ENCODE measurements around the gene SYNGR3. TPM values are rescaled to one million over a fixed set of nuclear protein-coding genes. Genes with fewer than 3 reads are reported as not detected.

Gene SYNGR3
- total RNA-seq, 1 donor from 2014 or later = 1.3 TPM

DNA sequence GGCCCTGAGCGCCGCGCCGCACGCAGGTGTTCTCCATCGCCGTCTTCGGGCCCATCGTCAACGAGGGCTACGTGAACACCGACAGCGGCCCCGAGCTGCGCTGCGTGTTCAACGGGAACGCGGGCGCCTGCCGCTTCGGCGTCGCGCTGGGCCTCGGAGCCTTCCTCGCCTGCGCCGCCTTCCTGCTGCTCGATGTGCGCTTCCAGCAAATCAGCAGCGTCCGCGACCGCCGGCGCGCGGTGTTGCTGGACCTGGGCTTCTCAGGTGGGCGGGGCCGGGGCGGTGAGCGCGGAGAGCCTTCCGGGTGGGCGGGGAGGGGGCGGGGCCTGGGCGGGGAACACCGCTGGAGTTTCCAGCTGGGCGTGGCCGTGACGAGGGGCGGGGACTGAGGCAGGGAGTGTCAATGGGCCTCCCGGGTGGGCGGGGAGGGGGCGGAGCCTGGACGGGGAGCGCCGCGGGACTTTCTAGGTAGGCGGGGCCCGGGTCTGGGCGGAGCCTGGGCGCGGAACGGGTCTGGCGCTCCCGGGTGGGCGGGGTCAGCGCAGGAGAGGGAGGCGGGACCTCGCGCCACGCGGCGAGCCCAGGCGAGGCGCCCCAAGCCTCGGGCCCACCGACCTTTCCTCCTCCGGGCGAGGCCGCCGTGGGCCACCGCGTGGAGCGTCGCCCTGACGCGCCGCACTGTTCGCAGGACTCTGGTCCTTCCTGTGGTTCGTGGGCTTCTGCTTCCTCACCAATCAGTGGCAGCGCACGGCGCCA is 2.4 kb downstream of the SYNGR3 start:
- DNase-seq (ENCODE audit: low read depth in 2 of 2) = peak; percentile 79 to 95

DNA sequence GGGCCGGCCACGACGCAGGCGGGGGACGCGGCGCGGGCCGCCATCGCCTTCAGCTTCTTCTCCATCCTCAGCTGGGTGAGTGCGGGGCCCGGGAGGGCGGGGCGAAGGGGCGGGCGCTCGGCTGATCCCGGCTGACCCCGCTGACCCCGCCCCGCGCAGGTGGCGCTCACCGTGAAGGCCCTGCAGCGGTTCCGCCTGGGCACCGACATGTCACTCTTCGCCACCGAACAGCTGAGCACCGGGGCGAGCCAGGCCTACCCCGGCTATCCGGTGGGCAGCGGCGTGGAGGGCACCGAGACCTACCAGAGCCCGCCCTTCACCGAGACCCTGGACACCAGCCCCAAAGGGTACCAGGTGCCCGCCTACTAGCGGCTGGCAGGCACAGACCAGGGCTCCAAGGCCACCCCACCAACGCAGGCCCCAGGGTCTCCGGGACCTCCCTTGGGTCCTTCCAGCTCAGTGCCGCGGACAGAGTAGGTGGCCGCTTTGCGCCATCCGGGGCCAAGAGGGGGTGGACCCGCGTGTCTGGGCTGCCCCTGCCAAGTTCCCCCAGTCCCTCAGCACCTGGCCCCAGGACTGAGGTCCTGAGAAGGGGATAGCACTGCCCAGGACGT is 3.0 kb downstream of the SYNGR3 start:
- no peak for DNase-seq (ENCODE audit: low read depth in 2 of 2)

GRCh38 chr16:1993731-1994131 is 4.0 kb downstream of the SYNGR3 start:
- DNase-seq (ENCODE audit: low read depth in 2 of 2) = no peak

GRCh38 chr16:1997494-1998359 is 8.0 kb downstream of the SYNGR3 start:
- DNase-seq (ENCODE audit: low read depth in 2 of 2) = no peak

DNA sequence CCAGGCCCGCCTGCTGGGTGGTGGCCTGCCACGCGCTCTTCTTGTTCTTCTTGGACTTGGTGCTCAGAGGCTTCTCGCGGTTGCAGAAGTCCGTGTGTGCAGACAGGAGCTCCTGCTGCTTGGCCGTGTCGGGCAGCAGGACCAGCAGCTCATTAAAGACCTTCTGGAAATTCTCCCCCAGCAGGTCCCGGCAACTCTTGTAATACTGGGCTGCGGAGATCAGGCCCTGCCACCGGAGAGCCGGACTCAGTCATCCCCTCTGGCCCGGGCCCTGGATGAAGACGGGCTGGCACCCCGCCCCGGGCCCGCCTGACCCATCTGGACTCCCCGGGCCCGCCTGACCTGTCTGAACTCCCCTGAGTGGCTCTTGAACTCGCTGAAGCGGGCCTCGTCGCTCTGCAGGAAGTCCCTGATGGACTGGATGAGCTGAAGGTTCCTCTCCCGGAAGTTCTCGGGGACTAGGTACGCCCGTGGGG is 8.6 kb downstream of the SYNGR3 start:
- no peak for DNase-seq (ENCODE audit: low read depth in 2 of 2)

- DNase-seq (ENCODE audit: low read depth in 2 of 2) = no peak
Observed at GRCh38 chr16:1998852-1999801, 9.4 kb downstream of the SYNGR3 start.

- no peak for DNase-seq (ENCODE audit: low read depth in 2 of 2)
Observed at GRCh38 chr16:1999866-2000514, 10.2 kb downstream of the SYNGR3 start.

- no peak for DNase-seq (ENCODE audit: low read depth in 2 of 2)
Observed at GRCh38 chr16:2001035-2001434, 11.3 kb downstream of the SYNGR3 start.

DNA sequence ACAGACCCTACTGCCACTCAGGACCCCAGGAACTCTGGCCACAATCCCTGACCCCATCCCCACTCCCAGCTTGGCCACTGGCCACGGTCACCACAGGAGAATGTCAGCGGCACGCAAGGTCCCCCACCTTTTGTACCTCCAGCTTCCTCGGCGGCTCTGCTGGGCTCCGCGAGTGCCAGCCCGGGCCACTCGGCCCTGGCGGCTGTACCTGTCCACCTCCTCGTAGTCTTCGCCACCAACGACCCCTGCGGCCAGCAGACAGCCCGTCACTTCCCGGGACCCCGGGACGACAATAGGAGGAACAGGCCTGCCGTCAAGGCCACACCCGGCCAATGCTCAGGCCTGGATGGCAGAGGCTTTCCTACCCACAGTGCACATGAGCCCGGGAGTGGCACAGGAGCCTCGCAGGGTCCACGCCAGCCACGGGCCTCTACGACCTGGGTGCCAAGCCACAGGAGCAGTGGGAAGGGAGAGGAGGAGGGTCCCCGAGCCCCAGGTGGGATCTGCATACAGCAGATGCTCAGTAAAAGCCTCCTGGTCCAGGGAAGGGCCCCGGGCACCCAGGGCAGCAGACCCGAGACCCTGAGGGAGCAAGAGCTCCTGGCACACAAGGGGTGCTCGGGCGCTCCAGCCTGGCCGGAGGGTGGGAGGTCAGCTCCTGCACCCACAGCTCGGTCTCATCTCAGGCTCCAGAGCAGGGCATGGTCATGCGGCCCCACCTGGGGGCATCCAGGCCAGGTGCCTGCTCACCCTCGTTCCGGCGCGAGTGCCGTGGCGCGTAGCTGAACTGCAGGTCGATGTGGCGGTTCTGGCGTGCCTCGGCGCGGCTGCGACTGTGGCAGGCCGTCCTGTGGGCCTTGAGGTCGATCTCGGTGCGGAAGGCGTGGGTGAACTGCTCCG is 11.9 kb downstream of the SYNGR3 start:
- no peak for DNase-seq (ENCODE audit: low read depth in 2 of 2)

DNA sequence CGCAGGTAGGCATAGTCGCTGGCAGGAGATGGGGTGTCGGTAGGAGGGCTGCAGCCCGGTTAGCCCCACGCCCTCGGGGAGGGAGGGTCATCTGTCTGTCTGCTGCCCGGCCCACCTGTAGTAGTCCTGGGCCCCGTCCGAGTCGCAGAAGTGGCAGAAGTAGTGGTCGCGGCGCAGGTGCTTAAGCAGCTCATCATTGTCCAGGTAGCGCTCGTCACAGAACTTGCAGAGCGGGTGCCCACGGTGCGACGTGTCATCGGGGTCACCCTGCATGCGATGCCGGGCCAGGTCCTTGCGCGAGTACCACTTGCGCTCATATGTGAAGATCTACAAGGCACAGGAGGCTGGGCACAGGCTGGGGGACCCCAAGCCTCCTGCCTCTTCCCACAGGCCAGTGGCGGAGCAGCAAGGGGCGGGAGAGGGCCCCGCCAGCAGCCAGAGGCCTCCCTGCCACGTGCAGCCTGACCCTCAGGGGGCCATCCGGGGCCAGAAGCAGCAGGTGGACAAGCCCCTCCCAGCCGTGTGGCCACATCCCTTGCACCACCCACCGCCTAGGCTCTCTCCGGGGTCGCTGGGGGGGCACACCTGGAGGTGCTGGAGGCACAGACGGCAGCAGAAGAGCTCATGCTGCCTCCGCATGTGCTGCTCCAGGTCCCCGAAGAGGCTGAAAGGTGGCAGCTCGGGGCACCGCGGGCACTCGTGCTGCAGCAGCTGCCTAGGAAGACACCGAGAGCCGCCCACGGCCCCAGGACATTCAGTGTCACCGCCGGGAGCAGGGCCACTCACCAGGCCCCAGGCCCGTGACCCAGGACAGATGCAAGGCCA is 12.8 kb downstream of the SYNGR3 start:
- no peak for DNase-seq (ENCODE audit: low read depth in 2 of 2)

DNA sequence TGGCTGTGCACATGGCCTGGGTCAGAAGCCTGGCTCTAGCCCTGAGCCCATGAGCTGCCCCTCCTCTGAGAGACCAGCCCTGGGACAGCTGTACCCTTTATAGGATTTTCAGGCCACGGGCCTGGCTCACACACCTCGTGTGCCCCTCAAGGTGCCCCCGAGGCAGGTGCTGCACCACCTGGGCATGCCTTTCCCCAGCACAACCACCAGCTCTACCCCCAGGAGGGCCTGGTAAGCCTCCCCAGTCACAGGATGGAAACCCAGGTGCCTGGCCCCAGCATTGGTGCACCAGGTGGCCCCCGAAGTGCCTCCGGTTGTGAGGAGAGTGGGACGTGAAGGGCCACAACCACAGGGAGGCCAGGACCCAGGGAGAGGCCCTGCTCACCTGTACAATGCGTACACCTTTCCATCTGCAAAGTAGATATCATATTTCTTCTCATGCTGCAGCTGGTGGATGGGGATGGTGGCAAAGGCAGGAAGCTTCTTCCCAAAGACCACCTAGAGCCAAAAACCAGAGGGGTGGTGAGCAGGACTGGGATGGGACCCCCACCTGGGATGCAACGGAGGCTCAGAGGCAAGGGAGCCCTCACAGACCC is 13.6 kb downstream of the SYNGR3 start:
- DNase-seq (ENCODE audit: low read depth in 2 of 2) = no peak

GRCh38 chr16:2003827-2004641 is 14.3 kb downstream of the SYNGR3 start:
- DNase-seq (ENCODE audit: low read depth in 2 of 2) = peak; percentile 69 to 85

GRCh38 chr16:2004795-2005517 is 15.2 kb downstream of the SYNGR3 start:
- DNase-seq (ENCODE audit: low read depth in 2 of 2) = no peak

DNA sequence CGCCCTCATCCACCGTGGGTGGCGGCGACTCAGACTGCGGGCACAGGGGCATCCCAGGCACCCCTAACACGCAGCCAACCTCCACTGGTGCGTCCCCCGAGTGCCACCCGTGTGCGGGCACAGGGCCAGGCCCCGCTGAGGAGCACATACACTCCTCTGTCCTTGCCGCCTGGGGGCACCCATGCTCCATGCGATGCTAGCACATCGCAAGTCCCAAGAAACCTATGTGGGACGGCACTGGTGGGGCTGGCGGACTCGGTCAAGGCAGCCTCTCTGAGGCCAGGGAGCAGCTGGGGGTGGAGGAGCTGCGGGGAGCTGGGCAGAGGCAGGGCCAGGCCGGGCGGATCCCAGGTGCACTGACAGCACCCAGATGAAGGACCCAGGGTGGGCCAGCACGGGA is 15.9 kb downstream of the SYNGR3 start:
- DNase-seq (ENCODE audit: low read depth in 2 of 2) = no peak

DNA sequence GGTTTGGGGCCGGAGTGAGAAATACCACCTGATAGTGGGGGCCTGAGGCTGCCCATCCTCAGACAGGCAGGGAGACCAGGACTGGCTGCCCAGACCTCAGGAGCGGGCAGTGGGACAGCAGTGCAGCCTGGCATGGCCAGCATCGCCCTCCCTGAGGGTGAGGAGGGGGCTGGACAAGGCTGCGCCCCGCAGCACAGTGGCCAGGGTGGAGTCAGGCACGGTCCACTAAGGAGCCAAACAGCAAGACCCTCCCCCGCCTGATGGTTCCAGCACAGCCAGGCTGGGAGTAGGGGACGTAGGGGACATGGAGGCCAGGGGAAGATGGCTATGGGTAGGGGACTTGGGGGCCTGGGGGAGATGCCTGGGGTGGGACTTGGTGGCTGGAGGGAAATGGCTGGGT is 16.5 kb downstream of the SYNGR3 start:
- no peak for DNase-seq (ENCODE audit: low read depth in 2 of 2)

DNA sequence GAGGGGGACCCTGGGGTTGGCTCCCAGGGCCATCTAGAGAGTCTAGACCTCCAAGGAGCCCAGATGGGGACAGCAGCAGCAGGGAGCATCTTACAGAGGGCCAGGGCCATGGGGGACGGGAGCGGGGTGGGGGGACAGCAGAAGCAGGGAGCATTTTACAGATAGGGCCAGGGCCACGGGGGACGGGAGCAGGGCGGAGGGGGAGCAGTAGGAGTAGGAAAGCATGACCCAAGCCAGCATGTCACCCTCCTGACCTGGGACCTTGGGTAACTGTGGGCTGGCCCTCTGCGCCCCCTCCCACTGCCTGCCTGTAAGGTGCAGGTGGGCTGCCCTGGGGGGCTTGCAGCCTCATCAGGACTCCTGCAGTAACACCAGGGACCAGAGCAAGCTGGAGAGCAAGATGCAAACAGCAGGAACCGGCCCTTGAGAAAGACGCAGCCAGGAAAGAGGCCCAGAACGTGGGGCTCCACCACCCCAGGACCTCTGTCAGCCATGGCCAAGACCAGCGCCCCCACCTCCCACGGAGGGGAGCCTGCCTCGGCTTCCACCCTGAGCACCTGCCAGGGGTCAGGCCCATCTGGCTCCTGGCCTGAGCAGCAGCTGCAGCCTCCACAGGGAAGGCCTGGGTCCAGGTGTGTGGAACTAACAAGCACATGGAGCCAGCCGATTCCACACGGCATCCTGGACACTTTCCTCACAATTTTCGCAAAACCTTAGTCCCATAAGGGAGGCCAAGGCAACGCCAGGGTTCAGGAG is 17.5 kb downstream of the SYNGR3 start:
- no peak for DNase-seq (ENCODE audit: low read depth in 2 of 2)

All from dermis microvascular lymphatic vessel endothelial cell (primary cell).